GM10266 (cell line): ENCODE results near the gene LNX1.

Experiments used
- DNase-seq: peaks from one replicate; pipeline ENCODE4 v3.0.0; 2012; ENCODE audit errors: extremely low spot score
- CTCF ChIP-seq: IDR thresholded peaks from 2 replicates; pipeline ENCODE4 v1.5.1; 2012; ENCODE audit warnings: mild to moderate bottlenecking, low read depth; ENCODE audit not compliant: control insufficient read depth, insufficient read depth; ENCODE audit errors: missing control alignments

The LNX1 gene

GRCh38 chr4:53518807-53519206 is 72.5 kb downstream of the LNX1 start:
- TF ChIP-seq CTCF: no peak
- no peak for DNase-seq

GRCh38 chr4:53515076-53515475 is 76.2 kb downstream of the LNX1 start:
- no peak for DNase-seq
- TF ChIP-seq CTCF: no peak

- no peak for TF ChIP-seq CTCF
- no peak for DNase-seq
These were observed 76.8 kb downstream of the LNX1 start for GRCh38 chr4:53514509-53514908.

GRCh38 chr4:53512608-53513007 is 78.7 kb downstream of the LNX1 start:
- no peak for TF ChIP-seq CTCF
- DNase-seq: no peak

GRCh38 chr4:53511014-53511413 is 80.3 kb downstream of the LNX1 start:
- TF ChIP-seq CTCF: no peak
- no peak for DNase-seq

- no peak for TF ChIP-seq CTCF
- no peak for DNase-seq
These were observed 81.0 kb downstream of the LNX1 start for GRCh38 chr4:53510321-53510720.

GRCh38 chr4:53508446-53508845 is 82.8 kb downstream of the LNX1 start:
- no peak for DNase-seq
- no peak for TF ChIP-seq CTCF
